Hematopoietic multipotent progenitor cell (in vitro differentiated cells): ENCODE data around the gene SLC35F3. TPM values are rescaled to one million over a fixed set of nuclear protein-coding genes. Genes with fewer than 3 reads are reported as not detected.

Experiments
- DNase-seq, 3 donors: peaks; one replicate each; pipeline ENCODE4 v3.0.0-alpha.2; 2011 to 2015; ENCODE audit warnings: low read depth in 2 of 3, low spot score in 2 of 3
- total RNA-seq: library from RNA; depleted of rRNA; stranded (reverse); fragments of >200 nt; gene quantifications from one replicate; pipeline ENCODE4 v1.2.3, GENCODE V29; 2012

Gene SLC35F3
- total RNA-seq, 1 donor = under 0.01 TPM

DNA sequence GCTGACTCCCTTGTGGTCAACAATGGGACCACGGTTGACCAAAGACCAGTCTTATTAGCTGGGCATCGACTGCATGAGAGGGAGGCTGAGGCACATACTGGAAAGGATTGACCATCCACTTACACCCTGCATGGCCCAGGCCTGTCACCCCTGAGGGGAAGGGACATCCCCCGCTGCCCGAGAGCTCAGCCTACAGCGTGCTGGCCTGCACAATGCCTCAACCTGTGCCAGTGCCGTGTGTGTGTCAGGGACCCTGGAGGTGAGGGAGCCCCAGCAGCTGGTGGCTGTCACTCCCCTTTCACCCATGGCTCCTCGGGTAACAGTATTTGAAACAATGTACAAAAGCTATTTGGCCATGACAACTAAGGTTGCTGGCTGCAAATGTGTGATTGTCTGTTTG is 67.3 kb downstream of the SLC35F3 start:
- no peak for DNase-seq

DNA sequence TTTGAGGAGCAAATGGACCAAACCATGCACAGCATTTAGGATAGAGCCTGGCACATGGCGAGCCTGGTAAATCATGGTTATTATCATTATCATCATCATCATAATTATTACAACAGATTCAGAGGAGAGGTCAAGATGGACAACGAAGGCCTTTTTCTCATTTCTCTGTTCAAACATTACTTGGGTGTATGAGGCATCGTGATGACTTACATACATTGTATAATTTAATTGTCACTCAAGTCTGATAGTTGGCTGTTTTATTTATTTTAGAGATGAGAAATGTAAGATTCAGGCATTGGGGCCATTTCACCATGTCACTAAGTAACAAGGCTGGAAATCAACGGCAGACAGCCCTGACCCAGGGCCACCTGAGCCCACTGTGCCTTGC is 68.1 kb downstream of the SLC35F3 start:
- no peak for DNase-seq

DNA sequence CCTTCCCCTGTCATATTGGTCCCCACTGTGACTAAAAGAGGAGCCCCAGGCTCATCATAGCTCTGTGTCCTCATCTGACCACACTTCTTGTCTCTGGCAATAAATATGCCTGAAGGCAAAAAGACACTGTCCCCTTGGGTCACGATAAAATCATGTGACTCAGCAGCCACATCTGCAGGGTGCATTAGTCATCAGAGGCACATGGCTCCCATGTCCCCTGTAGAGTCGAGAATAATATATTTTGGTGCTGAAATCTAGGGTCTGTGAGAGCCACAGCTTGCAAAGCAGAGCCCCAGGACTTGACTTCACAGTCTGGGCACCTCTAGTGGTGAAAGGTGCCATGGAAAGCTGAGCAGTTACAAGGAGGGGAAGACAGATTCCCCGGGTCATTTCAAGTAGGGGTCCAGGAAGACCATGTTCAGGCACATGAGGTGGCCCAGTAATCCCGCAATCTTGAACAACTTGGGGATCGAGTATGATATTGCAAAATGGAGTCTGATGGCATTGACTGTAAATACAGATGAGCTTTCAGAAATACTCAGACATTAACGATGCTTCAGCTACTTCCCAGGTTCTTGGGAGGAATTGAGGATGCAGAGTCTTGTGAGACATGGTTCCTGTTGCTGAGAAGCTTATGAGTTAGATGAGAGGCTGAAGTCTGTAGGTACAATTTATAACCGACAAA is 68.6 kb downstream of the SLC35F3 start:
- no peak for DNase-seq

DNA sequence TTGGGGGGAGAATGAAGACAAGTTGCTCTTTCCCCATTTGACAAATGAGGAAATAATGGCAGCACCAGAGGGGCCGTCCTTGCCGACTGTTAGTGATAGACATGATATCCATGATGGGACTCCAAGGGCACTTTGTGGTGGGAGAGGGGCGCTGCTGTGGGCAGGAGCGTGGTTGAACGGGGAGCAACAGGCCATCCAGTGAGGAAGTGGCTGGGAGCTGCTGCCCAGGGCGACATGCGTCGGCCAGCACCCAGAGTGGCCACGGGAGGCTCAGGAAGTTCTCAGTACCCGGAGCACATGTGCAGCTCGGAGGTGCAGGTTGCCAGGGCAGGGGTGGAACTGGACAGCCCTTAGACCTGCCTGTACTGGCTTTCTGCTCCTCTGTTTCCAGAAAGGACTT is 71.0 kb downstream of the SLC35F3 start:
- no peak for DNase-seq

DNA sequence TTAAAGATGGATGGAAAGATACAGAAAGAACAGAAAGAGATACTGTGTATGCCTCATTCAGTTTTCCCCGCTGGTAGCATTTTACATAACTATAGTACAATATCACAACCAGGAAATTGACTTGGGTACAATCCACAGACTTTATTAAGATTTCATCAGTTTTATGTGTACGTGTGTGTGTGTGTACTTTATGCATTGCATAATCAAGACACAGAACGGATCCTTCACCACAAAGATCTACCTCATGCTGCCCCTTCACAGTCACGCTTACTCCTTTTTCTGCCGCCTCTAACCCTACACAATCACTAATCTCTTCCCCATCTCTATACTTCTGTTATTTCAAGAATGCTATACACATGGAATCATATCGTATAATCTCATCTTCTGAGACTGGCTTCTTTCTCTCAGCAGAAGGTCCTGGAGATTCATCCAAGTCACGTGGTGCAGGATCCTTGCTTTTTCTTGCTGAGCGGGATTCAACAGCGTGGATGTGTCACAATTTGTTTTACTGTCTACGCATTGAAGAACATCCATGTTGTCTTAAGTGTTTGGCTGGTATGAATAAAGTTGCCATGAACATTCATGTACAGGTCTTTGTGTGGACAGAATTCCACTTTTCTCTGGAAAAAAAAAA is 76.7 kb downstream of the SLC35F3 start:
- DNase-seq = no peak

DNA sequence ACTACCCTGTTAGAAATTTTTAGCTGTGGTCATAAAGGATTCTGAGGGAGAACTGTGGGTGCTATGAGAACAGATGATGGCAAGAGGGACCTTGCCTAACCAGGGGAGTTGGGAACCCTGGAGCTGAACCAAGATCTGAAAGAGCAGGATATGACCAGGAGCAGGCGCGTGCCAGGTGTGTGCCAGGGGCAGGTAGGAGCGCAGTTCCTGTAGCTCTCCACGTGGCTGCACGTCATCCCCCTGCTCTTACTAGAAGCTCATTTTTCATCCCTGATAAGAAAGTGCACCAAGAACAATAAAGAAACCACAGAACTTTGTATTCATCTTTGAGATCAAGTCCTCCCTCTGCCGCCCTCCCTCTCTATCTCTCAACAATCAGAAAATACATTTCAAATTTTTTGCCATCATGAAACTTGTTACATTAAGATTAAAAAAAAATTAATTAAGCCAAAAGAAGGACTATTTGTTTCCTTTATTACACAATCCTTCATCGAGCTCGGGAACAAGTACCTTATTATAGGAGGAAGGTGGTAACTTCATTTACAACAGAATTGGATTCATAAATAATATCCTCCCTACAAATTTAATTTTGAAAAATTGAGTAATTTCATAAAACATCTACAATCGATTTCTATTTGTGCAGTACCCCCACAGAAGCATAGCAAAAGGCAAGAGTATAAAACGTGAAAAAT is 78.5 kb downstream of the SLC35F3 start:
- no peak for DNase-seq

DNA sequence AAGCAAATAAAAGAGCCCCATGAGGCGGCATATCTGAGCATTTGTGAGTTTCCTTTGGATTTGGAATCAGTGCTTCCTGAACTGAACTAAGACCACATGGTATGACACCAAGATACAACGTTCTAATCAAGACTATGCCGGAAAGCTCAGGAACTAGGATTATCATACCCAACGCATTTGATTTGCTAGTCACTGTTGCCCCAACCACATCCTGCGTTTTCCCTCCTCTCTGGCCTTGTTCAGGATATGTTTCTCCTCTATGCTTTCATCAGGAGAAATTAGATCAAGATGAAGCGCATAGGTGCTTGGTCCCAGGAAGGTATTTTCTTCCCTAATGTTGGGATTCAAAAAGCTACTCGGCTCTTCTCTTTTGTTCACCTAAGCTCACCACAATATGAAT is 79.3 kb downstream of the SLC35F3 start:
- DNase-seq = no peak

DNA sequence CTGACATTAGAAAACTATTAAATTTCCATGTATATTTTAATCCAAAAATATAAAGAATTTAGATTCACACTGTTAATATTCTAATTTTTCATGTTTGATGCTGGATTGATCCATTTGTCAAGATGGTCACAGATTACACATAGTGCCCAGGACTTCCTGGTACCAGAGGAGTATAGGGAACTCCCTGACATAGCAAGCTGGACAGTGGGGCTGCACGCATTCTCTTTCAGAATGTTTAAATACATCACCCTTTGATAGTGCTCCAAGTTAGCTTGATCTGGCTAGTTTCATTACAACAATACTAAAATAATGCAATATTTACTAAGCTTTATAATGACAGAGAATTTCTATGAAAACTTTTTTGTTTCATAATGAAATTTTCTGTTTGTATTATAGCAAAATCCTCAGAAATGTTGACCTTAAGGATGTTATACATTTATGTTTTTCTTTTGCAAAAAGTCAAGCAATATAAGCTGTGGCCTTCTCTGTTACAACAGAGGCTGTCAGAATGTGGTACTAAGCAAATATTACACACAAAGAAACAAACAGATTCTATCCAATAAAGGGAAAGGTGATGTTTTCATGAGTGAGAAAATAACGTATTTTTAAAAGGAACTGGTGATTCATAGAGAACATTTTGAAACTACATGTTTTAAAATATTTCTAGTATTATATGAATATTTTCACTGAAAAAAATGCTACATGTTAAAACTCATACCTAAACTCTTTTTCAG is 84.7 kb downstream of the SLC35F3 start:
- DNase-seq = no peak

DNA sequence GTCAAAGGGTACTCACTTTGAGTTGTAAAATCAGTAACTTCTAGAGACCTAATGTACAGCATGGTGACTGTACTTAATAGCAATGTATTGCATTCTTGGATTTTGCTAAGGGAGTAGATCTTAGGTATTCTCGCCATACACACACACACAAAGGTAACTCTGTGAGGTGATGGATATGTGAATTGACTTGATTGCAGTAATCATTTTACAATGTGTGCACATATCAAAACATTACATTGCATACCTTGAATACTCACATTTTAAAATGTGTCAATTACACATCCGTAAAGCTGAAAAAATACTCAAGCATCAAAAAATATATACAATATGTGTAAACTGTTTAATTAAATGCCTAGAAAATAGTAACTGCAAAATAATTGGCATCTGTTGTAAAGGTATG is 86.0 kb downstream of the SLC35F3 start:
- no peak for DNase-seq

DNA sequence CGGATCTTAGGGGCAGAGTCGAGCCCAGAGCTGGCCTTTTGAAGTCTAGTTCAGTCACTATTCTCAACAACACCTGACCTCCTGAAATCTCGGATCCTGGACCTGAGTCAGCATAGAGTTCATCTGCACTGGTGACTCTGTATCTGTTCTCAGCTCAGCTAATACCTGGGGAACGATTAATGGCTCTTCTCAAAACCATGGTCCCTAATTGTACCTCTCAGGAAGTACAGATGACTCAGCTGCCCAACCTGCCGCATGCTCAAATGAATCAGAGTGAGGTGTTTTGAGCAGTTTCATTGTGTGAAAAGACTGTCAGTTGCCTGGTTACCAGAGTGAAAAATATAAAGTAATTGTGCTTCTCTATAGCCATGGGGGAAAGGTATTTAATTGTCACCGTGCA is 89.2 kb downstream of the SLC35F3 start:
- DNase-seq = peak in 2 of 3 donors; percentile 2

DNA sequence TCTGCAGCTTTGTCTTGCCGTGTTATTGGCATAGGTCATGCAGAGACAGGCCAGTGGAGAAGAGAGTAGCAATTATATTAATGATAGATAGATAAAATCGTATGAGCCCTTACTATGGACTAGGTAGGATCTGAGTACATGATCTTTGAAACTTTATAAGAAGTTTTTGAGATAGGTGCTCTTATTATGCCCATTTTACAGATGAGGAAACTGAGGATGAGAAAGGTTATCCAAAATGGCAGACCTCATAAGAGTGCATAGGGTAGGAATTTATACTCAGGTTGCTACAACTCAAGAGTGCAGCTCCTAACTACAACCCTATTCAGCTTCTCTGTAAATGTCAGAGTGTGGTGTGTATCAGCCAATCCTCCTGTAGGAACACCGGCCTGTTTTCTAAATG is 89.6 kb downstream of the SLC35F3 start:
- no peak for DNase-seq

DNA sequence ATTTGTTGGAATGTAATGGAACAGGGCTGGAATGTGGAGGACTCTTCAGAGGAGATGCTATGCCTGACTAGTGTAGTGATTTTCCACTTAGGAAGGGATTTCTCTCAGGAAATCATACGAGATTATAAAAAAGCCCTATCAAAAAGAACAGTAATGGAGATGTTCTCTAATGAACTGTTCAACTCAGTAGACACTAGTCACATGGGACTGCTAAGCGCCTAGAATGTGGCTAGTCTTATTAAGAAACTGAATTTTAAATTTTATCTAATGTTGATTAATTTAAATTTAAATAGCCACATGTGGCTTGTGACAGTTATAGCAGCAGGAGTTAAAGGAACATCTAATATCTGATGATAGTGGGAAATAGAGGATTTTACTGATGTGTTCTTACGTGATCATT is 94.0 kb downstream of the SLC35F3 start:
- DNase-seq = no peak

DNA sequence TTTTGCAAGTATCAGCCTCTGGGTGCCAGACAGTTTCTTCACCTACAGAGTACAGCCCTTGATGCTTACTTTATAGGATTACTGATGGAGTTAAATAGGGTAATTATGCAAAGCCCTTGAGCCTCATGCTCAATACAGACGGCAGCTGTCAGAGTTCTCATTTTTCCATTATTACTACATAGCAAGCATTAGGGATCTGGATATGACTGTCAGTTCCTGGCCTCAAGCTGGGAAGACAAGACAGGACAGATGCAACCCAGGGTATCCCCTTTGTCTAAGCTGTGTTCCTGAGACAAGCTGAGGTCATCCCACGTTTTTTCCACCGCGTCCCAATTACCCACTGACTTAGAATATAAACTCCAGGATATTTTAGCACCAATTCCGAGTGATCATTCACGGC is 94.4 kb downstream of the SLC35F3 start:
- DNase-seq = no peak

DNA sequence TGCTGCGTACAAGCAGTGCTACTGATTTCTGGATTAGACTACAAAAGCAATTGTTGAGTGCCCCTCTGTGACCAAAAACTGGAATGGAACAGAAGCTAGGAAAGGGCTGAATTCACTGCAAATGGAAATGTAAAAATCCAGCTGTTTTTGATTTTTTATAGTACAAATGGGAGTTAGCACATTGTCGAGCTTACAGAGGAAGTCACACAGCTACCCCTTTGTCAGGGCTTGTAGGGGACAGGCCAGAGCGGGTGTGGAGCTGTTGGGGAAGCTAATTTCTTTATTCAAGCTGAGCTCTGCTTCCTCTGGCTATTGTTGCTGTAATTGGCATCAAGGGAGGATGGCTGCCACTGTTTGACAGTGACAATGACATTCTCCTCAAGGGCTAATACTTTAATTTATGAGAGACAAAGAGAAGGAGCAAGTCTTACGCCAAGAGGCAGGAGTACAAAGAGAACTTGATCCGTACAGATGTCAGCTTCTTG is 96.1 kb downstream of the SLC35F3 start:
- no peak for DNase-seq

DNA sequence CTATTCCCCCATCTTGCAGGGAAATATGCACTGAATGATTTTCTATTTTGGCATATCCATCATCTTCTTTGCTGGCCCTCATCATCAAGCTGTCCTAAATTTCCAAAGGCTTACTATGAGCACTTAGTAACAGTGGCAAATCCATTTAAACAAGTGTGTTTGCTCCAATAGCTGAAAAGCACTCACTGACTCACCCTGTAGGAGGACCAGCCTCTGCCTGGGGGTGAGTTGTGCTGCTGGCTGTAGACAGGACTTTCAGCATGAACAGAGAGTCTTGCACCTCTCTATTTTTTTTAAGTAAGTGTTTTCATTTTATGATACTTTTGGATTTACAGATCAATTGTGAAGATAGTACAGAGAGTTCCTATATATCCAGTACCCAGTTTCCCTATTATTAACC is 97.3 kb downstream of the SLC35F3 start:
- DNase-seq = no peak

DNA sequence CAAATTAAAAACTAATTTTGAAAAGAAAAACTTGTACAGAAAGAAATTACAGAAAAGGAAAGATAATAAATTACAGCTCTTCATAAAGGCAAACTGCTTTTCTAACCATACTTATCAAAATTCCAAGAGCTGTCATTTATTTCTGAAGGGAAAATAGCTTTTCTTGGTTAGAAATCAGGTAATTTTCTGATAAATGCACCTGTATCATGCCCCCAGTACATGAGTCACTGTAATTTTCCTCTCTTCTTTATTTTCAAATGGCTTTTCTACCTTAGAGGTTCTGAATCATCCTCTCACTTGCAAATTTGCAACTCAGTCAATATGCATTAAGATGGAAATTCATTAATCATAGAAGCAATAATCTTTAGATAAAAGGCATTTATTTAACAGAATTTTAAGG is 100.1 kb downstream of the SLC35F3 start:
- DNase-seq = no peak

DNA sequence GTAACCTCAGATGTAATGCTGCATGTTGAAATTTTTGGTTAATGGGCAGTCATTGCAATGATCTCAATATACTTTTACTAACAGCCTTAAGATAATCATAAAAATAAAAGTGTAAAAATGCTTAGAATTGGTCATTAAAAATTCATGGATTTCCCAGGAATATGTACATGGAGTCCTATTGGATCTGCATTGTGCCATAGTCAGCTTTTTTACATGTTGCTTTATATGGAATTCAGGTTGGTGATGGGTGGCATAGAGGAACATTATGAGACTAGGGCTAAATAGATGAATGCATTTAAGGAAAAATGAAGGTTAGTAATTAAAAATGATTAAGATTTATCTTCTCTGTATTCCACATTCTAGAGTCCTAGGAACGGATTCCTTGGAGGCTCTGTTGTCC is 103.2 kb downstream of the SLC35F3 start:
- DNase-seq = no peak

DNA sequence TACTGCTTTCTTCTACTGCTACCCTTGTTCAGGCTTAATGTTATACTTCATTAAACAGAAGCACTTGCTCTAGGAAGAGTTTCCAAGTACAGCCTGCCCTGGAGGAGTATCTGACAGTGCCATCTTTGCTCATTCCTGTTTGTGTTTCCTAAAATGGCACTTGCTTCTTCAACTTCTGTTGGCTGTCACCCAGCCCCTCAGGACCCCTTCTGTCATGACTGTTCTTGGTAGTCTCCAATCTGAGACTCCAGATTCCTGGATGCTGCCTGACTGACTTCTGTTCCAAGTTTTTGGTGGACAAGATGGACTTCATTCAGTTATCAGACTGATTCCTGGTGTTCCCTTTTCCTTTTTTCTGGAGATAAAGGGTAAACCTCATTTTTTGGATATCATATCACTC is 104.1 kb downstream of the SLC35F3 start:
- no peak for DNase-seq

DNA sequence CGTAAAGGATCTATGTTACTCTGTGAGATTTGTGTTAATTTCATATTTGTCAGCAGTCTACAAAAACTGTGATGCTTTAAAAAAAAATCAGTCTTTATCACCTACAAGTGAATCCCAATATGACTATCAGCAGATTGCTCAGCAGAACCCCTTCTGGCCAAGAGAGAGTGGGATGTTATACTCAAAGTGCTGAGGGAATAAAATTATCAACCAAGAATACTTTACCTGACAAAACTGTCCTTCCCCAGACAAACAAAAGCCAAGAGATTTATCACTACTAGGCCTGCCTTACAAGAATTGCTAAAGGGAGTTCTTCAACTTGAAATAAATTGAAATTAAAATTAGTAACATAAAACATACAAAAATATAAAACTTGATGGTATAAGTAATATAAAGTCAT is 105.2 kb downstream of the SLC35F3 start:
- DNase-seq = no peak

DNA sequence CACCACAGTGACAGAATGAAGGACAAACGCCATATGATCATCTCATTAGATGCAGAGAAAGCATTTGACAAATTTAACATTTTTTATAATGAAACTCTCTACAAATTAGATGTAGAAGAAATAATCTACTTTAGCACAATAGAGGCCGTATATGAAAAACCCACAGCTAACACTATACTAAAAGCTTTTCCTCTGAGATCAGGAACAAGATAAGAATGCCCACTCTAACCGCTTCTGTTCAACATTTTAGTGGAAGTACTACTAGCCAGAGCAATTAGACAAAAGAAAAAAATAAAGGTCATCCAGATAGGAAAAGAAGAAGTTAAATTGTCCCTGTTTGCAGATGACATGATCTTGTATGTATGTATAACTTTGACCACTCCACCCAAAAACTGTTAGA is 109.7 kb downstream of the SLC35F3 start:
- DNase-seq = peak in 1 of 3 donors; percentile 16

DNA sequence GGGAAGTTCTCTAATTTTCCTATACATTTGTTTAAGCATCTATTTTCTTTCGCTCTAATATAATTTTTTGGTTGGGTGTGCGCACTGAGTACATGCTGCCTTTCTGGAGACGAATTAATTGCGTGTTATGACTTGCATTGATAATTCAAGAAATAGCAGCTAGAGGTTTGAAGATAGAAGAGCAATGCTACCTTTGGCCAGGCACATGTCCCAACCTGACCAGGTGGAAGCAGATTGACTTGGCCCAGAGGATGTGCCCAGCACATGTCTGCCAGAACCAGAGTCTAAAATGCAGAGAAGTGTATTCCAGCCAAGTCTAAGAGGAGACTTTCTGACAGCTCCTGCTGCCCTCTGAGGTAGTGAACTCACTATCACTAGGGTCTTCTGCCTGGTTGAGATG is 114.3 kb downstream of the SLC35F3 start:
- DNase-seq = no peak
